GM18508 (cell line): ENCODE results near the gene ACTRT2.

ENCODE experiments used
- ATAC-seq: cut with Tn5 transposase; IDR thresholded peaks from one replicate; pipeline ENCODE4 v1.9.1; 2021; ENCODE audit warnings: moderate number of reproducible peaks; ENCODE audit not compliant: insufficient read depth, unreplicated experiment

The ACTRT2 gene

GRCh38 chr1:3049905-3050304 lies 28.6 kb downstream of the ACTRT2 start:
- ATAC-seq = no peak

- no peak for ATAC-seq
These were observed 29.3 kb downstream of the ACTRT2 start for GRCh38 chr1:3050603-3051002.

DNA sequence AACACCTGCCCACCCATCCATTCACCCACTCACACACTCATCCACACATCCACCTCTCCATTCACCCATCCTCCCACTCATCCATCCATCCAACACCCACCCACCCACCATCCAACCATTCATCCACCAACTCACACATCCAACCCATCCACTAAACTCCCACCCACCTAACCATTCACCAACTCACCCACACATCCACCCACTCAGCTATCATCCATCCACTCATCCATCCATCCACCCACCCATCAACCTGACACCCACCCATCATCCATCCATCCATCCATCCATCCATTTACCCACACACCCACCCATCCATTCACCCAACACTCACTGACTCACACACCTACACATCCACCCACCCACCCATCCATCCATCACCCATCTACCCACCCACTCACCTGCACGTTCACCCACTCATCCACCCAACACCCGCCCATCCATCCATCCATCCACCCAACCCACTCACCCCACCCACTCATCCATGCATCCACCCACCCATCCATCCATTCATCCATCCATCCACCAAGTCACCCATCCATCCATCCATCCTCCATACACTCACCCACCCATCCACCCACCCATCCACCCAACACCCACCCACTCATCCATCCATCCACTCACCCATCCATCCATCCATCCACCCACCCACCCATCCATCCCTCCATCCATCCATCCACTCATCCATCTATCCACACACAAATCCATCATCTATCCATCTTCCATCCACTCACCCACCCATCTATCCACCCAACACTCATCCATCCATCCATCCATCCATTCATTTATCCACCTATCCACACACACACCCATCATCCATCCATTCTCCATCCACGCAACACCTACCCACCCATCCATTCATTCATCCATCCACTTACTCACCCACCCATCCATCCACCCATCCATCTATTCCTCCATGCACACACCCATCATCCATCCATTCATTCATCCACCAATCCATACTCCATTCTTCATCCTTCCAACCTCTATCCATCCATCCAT lies 30.3 kb downstream of the ACTRT2 start:
- ATAC-seq = no peak

- ATAC-seq = no peak
These were observed 31.2 kb downstream of the ACTRT2 start for GRCh38 chr1:3052501-3052900.

GRCh38 chr1:3053366-3053980 lies 32.2 kb downstream of the ACTRT2 start:
- no peak for ATAC-seq

GRCh38 chr1:3053986-3054385 lies 32.7 kb downstream of the ACTRT2 start:
- no peak for ATAC-seq

DNA sequence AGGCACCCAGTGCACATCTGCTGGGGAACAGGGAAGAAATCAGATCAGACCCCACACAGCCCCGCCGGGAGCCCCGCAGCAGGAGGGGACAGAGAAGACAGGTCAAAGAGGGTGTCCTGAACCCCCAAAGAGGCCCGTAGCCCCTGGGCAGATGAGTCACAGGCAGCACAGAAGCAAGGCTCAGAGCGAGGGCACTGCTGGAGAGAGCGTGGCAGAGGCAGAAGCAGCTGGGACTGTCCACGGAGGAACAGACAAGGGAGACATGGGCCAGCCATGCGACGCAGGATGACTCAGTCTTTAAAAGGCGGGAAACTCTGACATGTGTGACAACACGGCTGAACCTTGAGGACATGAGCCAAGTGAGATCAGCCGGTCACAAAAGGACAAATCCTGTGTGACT lies 33.2 kb downstream of the ACTRT2 start:
- no peak for ATAC-seq

DNA sequence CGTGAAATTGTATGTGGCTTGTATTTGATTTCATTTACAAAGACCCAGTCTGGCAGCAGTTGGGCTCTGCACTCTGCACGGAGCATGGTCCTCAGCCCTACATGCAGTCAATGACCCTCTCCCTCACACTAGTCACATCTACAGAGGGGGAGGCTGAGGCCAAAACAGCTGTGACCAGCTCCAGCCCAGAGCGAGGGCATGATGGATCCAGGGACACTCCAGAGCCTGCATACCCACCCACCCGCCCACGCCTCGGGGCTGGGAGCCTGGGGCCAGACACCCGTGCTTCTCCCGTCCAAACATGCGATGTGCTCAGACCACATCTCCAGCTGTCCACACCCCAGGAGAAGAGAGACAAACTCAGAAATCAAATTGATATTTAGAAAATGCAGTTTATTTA lies 33.8 kb downstream of the ACTRT2 start:
- no peak for ATAC-seq

- ATAC-seq = no peak
These were observed 35.4 kb downstream of the ACTRT2 start for GRCh38 chr1:3056641-3057040.

GRCh38 chr1:3058263-3059030 lies 37.2 kb downstream of the ACTRT2 start:
- ATAC-seq = no peak

DNA sequence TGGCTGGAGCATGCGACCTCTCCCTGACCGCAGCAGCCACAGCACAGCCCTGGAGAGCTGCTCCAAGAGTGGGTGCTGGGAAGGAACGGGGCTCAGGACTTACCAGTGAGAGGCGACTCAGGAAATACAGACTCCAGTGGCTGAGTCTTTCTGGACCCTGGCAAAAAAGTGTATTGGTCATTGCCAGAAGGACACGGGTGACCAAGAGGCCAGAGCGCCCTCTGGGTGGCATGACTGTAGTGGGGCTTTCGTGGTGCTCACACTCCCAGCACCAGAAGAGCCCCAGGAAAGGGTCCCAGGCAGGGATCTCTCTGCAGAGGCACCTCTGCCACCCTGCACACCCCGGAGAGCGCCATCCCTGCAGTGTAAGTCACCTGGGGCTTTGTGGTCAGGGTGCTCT lies 38.9 kb downstream of the ACTRT2 start:
- ATAC-seq = no peak

DNA sequence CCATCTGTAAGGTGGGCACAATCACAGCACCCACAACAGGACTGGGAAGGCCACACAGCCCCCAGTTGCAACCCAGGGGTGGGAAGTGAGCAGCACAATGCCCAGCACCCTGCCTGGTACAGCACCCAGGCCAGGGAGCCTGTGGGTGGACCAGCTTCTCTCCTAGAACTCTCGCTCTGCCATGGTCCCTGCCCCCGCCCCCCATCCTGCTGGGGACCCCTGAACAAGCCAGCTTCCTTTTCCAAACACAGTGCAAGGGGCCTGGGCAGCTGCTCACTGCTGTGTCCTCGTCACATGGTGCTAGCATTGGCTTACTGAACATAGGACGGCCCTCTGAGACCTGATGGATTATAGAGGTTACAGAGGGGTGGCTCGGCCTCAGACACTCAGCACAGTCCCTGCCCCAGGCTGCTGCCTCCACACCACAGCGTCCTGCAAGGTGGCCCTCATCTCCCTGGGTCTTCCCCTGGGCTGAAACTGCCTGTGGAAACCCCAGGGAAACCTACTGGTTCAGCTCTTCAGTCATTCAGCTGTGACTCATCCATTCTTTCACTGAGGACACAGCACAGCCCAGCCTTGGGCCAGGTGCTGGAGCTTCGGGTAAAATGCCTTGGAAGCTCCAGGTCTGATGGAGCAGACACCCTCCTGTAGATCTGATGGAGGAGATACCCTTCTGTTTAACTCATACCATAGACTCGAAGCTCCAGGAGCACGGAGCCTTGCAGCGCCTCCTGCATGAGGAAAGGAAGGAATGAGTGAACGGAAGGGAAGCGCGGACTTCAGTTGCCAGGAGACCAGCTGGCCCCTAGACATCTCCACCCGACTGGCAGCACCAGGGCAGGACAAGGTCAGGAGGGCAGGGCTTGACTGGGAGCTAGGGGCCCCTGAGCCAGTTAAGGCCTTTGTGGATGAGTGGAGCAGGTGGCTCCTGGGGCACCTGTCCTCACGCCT lies 39.6 kb downstream of the ACTRT2 start:
- no peak for ATAC-seq

DNA sequence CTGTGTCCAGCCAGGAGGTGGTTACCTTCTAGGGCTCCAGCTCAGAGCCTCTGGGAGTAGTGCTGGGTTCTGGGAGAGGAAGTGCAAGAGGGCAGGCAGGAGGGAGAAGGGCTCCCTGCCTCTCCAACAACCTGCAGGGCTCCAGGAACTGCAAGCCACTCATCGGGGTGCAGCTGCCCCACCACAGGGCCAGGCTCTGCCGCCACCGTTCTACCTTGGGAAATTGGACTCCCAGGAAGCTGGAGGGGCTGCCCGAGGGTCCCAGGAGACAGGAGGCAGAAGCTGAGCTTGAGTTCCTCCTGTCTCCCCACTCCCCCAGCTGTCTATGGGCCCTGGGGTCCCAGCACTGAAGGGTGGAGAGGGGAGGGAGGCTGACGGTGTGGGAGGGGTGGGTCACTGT lies 40.3 kb downstream of the ACTRT2 start:
- no peak for ATAC-seq

GRCh38 chr1:3061981-3062615 lies 40.8 kb downstream of the ACTRT2 start:
- ATAC-seq = no peak

DNA sequence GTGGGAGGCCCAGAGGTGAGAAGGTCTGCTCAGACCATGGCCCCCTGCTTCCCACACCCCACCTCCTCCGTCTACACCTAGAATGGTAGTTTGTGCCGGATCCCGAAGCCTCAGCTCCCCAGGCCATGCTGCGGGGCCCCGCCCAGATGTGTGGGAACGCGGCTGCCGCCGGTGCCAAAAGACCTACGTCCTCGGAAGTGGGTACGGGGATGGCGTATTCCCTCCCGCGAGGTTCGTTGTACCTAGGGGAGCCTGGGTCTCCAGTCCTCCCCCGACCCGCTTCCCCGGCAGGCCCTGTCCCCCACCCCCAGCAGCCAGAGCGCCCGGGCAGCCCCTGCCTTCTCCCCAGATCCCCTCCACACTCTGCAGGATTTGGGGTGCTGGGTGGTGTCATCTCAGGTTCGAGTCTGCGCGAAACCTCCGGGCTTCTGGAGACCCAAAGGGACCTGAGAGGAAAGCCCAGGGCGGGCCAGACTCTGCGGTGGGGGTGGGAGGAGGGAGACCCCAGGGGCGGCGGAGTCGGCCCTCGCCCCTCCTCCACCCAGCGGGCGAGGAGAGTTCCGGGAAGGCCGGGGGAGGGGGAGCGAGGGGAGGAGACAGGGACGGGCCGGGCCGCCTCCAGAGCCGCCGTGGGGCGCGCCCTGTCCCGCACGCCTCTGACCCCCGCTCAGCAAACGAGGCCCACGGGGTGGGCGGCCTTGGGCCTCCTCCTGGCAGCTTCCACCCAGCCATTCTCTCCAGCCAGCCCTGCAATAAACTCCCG lies 41.5 kb downstream of the ACTRT2 start:
- ATAC-seq = no peak

- no peak for ATAC-seq
These were observed 42.4 kb downstream of the ACTRT2 start for GRCh38 chr1:3063379-3064295.

- no peak for ATAC-seq
These were observed 43.1 kb downstream of the ACTRT2 start for GRCh38 chr1:3064296-3064850.
